ENCODE data around the gene FLT3.
A peak's percentile ranks its signal among the peaks of the same experiment; 100 is the strongest.

FLT3 gene

DNA sequence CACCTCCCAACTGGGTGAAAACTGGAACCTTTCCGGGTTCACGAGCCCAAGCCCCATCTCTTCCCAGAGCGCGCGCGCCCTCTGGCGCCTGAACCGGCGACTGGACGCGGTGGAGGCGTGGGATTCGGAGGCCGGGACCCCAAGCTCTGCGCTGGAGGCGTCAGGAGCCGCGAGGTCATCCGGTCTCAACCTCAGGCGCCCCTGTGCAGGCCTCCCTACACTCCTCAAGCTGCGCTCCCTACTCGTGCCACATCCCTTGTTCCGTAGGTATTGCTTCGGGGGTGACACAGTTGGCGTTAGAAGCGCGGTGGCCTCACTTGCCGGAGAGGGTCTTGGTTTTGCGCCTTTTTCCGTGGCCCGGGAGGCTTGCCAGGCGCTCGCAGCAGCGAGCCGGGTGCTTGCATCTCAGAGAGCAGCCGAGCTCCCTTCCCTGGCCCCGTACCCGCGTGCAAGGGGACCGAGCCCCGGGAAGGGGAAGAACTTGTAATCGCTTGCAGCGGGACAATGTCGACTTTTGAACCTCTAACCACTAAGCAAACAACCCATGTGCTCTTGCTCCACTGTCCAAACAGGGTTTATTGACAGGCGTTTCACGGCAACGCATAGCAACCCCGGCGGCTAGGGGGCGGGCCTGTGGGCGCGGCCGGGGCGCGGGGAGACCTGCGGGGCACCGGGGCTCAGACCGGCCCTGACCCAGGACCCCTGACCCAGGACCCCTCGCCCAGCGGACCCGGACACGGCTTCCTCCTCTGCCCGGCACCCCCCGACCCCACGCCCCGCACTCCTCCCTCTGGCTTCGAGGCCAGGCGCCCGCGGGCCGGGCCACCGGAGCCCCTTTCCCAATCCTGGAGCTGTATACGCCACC lies 139.8 kb downstream of the FLT3 start:
- DNase-seq (ENCODE audit: low spot score) = no peak

DNA sequence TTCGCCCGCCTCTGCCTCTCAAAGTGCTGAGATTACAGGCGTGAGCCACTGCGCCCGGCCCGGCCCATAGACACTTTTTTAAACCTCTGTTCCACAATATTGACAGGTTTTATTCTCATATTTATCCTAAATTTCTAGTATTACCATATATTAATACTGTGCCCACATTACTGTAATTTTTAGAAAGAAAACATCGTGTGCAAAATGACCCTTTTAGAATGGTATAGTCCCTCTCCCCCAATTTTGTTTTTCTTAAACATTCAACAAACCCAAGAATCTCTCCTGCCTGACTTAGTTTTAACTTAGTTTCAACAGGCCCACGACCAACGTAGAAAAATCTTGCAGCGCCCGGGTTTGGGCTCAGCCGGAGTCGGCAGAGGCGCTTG lies 140.4 kb downstream of the FLT3 start:
- no peak for DNase-seq (ENCODE audit: low spot score)

- DNase-seq (ENCODE audit: low spot score) = no peak
These were observed 143.6 kb downstream of the FLT3 start for GRCh38 chr13:27956576-27957300.

GRCh38 chr13:27955014-27955591 lies 145.3 kb downstream of the FLT3 start:
- no peak for DNase-seq (ENCODE audit: low spot score)

- DNase-seq (ENCODE audit: low spot score) = no peak
These were observed 145.9 kb downstream of the FLT3 start for GRCh38 chr13:27954406-27954851.

GRCh38 chr13:27953676-27954405 lies 146.5 kb downstream of the FLT3 start:
- peak; percentile 36 for DNase-seq (ENCODE audit: low spot score)

All from CD4-positive, alpha-beta T cell treated with Interleukin-2 at 100 ng/mL for 4 hours (primary cell).